ENCODE measurements around the gene CHURC1.

GRCh38 chr14:64865109-64865508, 49.1 kb upstream of the CHURC1 start:
- TF ChIP-seq POLR2AphosphoS5 (IDR thresholded peaks at IDR 0.05; ENCODE audit: low read depth, low read length): no peak
- no peak for TF ChIP-seq TAF1 (IDR thresholded peaks at IDR 0.05; ENCODE audit: borderline replicate concordance, insufficient read depth, low read length)
- TF ChIP-seq, protein P1, sequence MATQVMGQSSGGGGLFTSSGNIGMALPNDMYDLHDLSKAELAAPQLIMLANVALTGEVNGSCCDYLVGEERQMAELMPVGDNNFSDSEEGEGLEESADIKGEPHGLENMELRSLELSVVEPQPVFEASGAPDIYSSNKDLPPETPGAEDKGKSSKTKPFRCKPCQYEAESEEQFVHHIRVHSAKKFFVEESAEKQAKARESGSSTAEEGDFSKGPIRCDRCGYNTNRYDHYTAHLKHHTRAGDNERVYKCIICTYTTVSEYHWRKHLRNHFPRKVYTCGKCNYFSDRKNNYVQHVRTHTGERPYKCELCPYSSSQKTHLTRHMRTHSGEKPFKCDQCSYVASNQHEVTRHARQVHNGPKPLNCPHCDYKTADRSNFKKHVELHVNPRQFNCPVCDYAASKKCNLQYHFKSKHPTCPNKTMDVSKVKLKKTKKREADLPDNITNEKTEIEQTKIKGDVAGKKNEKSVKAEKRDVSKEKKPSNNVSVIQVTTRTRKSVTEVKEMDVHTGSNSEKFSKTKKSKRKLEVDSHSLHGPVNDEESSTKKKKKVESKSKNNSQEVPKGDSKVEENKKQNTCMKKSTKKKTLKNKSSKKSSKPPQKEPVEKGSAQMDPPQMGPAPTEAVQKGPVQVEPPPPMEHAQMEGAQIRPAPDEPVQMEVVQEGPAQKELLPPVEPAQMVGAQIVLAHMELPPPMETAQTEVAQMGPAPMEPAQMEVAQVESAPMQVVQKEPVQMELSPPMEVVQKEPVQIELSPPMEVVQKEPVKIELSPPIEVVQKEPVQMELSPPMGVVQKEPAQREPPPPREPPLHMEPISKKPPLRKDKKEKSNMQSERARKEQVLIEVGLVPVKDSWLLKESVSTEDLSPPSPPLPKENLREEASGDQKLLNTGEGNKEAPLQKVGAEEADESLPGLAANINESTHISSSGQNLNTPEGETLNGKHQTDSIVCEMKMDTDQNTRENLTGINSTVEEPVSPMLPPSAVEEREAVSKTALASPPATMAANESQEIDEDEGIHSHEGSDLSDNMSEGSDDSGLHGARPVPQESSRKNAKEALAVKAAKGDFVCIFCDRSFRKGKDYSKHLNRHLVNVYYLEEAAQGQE (IDR thresholded peaks at IDR 0.05; ENCODE audit: insufficient read depth in 1 of 2, low read depth in 2 of 2, low read length in 2 of 2): no peak

All from PFSK-1 (cell line).